IPS-18a (cell line): Measurements from ENCODE around the gene LYRM2.

Experiments used
- H3K27ac ChIP-seq: one replicate; pipeline ENCODE4 v1.5.1; 2013; ENCODE audit warnings: low read length
- H3K27me3 ChIP-seq: one replicate; pipeline ENCODE4 v1.6.1; 2013; ENCODE audit warnings: mild to moderate bottlenecking, low read length; ENCODE audit not compliant: control insufficient read depth, insufficient read depth
- H3K36me3 ChIP-seq: one replicate; pipeline ENCODE4 v1.6.1; 2013; ENCODE audit warnings: low read depth, low read length; ENCODE audit not compliant: control insufficient read depth
- H3K4me1 ChIP-seq: one replicate; pipeline ENCODE4 v1.6.1; 2013; ENCODE audit warnings: low read depth, low read length; ENCODE audit not compliant: control insufficient read depth
- H3K4me3 ChIP-seq: one replicate; pipeline ENCODE4 v1.5.1; 2013; ENCODE audit warnings: low read length
- H3K9ac ChIP-seq: one replicate; pipeline ENCODE4 v1.6.1; 2013; ENCODE audit warnings: mild to moderate bottlenecking, low read length, moderate library complexity
- H3K9me3 ChIP-seq: one replicate; pipeline ENCODE4 v1.6.1; 2013; ENCODE audit warnings: low read depth, low read length; ENCODE audit not compliant: control insufficient read depth

LYRM2 gene

GRCh38 chr6:89591745-89592144, 46.8 kb downstream of the LYRM2 start:
- no peaks in the 10 kb centered on the region for H3K36me3 ChIP-seq
- no peak overlapping the region for H3K4me3 ChIP-seq
- no peaks in the 10 kb centered on the region for H3K9me3 ChIP-seq
- no peak overlapping the region for H3K27ac ChIP-seq
- H3K9ac ChIP-seq = no peak overlapping the region
- H3K4me1 ChIP-seq = peaks cover 11% of the 10 kb centered on the region
- no peaks in the 10 kb centered on the region for H3K27me3 ChIP-seq

- Histone ChIP-seq H3K4me1 (peaks cover 11% of the 10 kb centered on the region), H3K27ac (no peak overlapping the region), H3K27me3 (no peaks in the 10 kb centered on the region), H3K9me3 (no peaks in the 10 kb centered on the region), H3K9ac (no peak overlapping the region), H3K4me3 (no peak overlapping the region), H3K36me3 (no peaks in the 10 kb centered on the region)
These were observed 48.4 kb downstream of the LYRM2 start for GRCh38 chr6:89590133-89590532.

GRCh38 chr6:89589297-89590025, 49.1 kb downstream of the LYRM2 start:
- no peak overlapping the region for H3K9ac ChIP-seq
- peaks cover 11% of the 10 kb centered on the region for H3K4me1 ChIP-seq
- H3K27me3 ChIP-seq = no peaks in the 10 kb centered on the region

GRCh38 chr6:89585154-89585553, 53.4 kb downstream of the LYRM2 start:
- H3K4me3 ChIP-seq = no peak overlapping the region
- H3K9ac ChIP-seq = no peak overlapping the region
- H3K9me3 ChIP-seq = no peaks in the 10 kb centered on the region
- no peaks in the 10 kb centered on the region for H3K36me3 ChIP-seq
- no peaks in the 10 kb centered on the region for H3K27me3 ChIP-seq
- H3K4me1 ChIP-seq = peaks cover 14% of the 10 kb centered on the region
- H3K27ac ChIP-seq = no peak overlapping the region

More at GRCh38 chr6:89589297-89590025, 49.1 kb downstream of the LYRM2 start:
- Histone ChIP-seq H3K36me3 (no peaks in the 10 kb centered on the region), H3K9me3 (no peaks in the 10 kb centered on the region), H3K4me3 (no peak overlapping the region), H3K27ac (no peak overlapping the region)

- Histone ChIP-seq H3K36me3 (no peaks in the 10 kb centered on the region), H3K4me3 (no peak overlapping the region), H3K27ac (no peak overlapping the region), H3K9me3 (no peaks in the 10 kb centered on the region), H3K9ac (no peak overlapping the region), H3K27me3 (no peaks in the 10 kb centered on the region), H3K4me1 (peaks cover 9% of the 10 kb centered on the region)
These were observed 54.0 kb downstream of the LYRM2 start for GRCh38 chr6:89584539-89584938.

- no peaks in the 10 kb centered on the region for H3K36me3 ChIP-seq
- H3K4me3 ChIP-seq = no peak overlapping the region
- H3K9me3 ChIP-seq = no peaks in the 10 kb centered on the region
- H3K4me1 ChIP-seq = peaks cover 3% of the 10 kb centered on the region
- H3K27ac ChIP-seq = no peak overlapping the region
- no peak overlapping the region for H3K9ac ChIP-seq
- no peaks in the 10 kb centered on the region for H3K27me3 ChIP-seq
These were observed 55.0 kb downstream of the LYRM2 start for GRCh38 chr6:89583559-89583958.

- Histone ChIP-seq H3K36me3 (no peaks in the 10 kb centered on the region), H3K9me3 (no peaks in the 10 kb centered on the region), H3K27me3 (no peaks in the 10 kb centered on the region), H3K4me1 (peaks cover 3% of the 10 kb centered on the region), H3K9ac (no peak overlapping the region), H3K4me3 (no peak overlapping the region), H3K27ac (no peak overlapping the region)
These were observed 55.8 kb downstream of the LYRM2 start for GRCh38 chr6:89582669-89583325.

- H3K9me3 ChIP-seq = no peaks in the 10 kb centered on the region
- H3K27me3 ChIP-seq = no peaks in the 10 kb centered on the region
- H3K27ac ChIP-seq = no peak overlapping the region
- H3K4me1 ChIP-seq = peaks cover 3% of the 10 kb centered on the region
- no peaks in the 10 kb centered on the region for H3K36me3 ChIP-seq
- no peak overlapping the region for H3K4me3 ChIP-seq
- H3K9ac ChIP-seq = no peak overlapping the region
These were observed 56.9 kb downstream of the LYRM2 start for GRCh38 chr6:89581689-89582088.

GRCh38 chr6:89580997-89581666, 57.4 kb downstream of the LYRM2 start:
- no peak overlapping the region for H3K9ac ChIP-seq

GRCh38 chr6:89575562-89575960, 63.0 kb downstream of the LYRM2 start:
- H3K9me3 ChIP-seq = no peaks in the 10 kb centered on the region
- no peaks in the 10 kb centered on the region for H3K27me3 ChIP-seq
- H3K4me3 ChIP-seq = no peak overlapping the region
- no peak overlapping the region for H3K27ac ChIP-seq
- H3K36me3 ChIP-seq = no peaks in the 10 kb centered on the region
- no peak overlapping the region for H3K9ac ChIP-seq
- no peaks in the 10 kb centered on the region for H3K4me1 ChIP-seq

More at GRCh38 chr6:89580997-89581666, 57.4 kb downstream of the LYRM2 start:
- Histone ChIP-seq H3K4me3 (no peak overlapping the region), H3K4me1 (peaks cover 3% of the 10 kb centered on the region), H3K36me3 (no peaks in the 10 kb centered on the region), H3K27ac (no peak overlapping the region), H3K9me3 (no peaks in the 10 kb centered on the region), H3K27me3 (no peaks in the 10 kb centered on the region)

- H3K27ac ChIP-seq = no peak overlapping the region
- no peak overlapping the region for H3K9ac ChIP-seq
- no peaks in the 10 kb centered on the region for H3K9me3 ChIP-seq
- no peaks in the 10 kb centered on the region for H3K27me3 ChIP-seq
- H3K36me3 ChIP-seq = no peaks in the 10 kb centered on the region
- no peaks in the 10 kb centered on the region for H3K4me1 ChIP-seq
- H3K4me3 ChIP-seq = no peak overlapping the region
These were observed 63.5 kb downstream of the LYRM2 start for GRCh38 chr6:89574910-89575561.
